Uterus (tissue), 2 donors: ENCODE data around the gene SCARF2.

Experiments
- POLR2A ChIP-seq, 2 donors: fragments of 450-650 bp; IDR thresholded peaks; one replicate each; pipeline ENCODE4 v1.6.1; 2016; ENCODE audit warnings: antibody characterized with exemption in 2 of 2, mild to moderate bottlenecking in 1 of 2, moderate library complexity in 1 of 2
- TF ChIP-seq, protein P1 (sequence below), 4 experiments: fragments of 200-600 bp in 2 of 4; fragments of 450-650 bp in 2 of 4; sonication (generic) in 2 of 4; IDR thresholded peaks; one replicate each; pipeline ENCODE4 v1.5.1; 2016 to 2019; ENCODE audit warnings: antibody characterized with exemption in 4 of 4, mild to moderate bottlenecking in 2 of 4, moderate library complexity in 1 of 4

DNA sequence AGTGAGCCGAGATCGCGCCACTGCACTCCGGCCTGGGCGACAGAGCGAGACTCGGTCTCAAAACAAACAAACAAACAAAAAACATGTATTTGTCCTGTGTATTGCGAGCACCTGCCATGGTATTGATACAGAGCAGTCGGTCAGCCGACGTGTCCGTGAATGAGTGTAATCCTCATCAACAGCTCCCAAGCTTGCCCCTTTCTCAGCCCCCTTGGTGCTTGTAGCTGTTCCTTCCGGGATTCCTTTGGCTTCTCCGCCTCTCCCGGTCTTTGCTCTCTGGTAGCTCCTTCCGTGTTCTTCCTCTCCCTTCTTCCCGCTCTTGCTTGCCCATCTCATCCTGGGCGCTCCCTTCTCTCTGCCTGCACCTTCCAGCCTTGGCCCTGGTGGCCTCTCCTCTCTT lies 32.7 kb downstream of the SCARF2 start:
- TF ChIP-seq, protein P1, sequence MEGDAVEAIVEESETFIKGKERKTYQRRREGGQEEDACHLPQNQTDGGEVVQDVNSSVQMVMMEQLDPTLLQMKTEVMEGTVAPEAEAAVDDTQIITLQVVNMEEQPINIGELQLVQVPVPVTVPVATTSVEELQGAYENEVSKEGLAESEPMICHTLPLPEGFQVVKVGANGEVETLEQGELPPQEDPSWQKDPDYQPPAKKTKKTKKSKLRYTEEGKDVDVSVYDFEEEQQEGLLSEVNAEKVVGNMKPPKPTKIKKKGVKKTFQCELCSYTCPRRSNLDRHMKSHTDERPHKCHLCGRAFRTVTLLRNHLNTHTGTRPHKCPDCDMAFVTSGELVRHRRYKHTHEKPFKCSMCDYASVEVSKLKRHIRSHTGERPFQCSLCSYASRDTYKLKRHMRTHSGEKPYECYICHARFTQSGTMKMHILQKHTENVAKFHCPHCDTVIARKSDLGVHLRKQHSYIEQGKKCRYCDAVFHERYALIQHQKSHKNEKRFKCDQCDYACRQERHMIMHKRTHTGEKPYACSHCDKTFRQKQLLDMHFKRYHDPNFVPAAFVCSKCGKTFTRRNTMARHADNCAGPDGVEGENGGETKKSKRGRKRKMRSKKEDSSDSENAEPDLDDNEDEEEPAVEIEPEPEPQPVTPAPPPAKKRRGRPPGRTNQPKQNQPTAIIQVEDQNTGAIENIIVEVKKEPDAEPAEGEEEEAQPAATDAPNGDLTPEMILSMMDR (IDR thresholded peaks at IDR 0.05), result no peak
- no peak for TF ChIP-seq POLR2A (IDR thresholded peaks at IDR 0.05)
